ENCODE data around the gene STARD13.

GRCh38 chr13:33119022-33119781 is 166.4 kb downstream of the STARD13 start:
- no peak for TF ChIP-seq GATA3 (IDR thresholded peaks at IDR 0.05; ENCODE audit: low read depth, low read length)
- no peak for TF ChIP-seq GATA2 (IDR thresholded peaks at IDR 0.05; ENCODE audit: low read depth, low read length)
